Measurements from ENCODE around the gene SCGB1D2.
A peak's percentile ranks its signal among the peaks of the same experiment; 100 is the strongest.

DNA sequence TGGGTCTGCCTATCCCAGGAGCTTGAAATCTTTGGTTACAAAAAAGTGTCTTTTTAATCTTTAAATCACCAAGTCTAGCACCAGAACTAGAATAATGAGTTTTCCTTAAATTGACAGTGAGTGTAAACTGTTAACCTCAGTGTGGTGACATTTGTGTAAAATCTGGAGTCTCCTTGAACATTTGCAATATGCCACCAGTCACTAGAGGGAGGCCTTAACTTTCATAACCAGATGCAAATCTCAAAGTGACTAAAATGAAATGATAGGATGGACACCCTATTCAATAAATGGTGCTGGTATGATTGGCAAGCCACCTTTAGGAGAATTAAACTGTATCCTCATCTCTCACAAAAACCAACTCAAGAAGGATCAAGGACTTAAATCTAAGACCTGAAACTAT lies 8.3 kb upstream of the SCGB1D2 start:
- TF ChIP-seq, protein P1, sequence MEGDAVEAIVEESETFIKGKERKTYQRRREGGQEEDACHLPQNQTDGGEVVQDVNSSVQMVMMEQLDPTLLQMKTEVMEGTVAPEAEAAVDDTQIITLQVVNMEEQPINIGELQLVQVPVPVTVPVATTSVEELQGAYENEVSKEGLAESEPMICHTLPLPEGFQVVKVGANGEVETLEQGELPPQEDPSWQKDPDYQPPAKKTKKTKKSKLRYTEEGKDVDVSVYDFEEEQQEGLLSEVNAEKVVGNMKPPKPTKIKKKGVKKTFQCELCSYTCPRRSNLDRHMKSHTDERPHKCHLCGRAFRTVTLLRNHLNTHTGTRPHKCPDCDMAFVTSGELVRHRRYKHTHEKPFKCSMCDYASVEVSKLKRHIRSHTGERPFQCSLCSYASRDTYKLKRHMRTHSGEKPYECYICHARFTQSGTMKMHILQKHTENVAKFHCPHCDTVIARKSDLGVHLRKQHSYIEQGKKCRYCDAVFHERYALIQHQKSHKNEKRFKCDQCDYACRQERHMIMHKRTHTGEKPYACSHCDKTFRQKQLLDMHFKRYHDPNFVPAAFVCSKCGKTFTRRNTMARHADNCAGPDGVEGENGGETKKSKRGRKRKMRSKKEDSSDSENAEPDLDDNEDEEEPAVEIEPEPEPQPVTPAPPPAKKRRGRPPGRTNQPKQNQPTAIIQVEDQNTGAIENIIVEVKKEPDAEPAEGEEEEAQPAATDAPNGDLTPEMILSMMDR (conservative IDR thresholded peaks at IDR 0.05) = peak; percentile 41
- no peak for TF ChIP-seq ZFX (IDR thresholded peaks at IDR 0.05)

Measured in C4-2B (cell line).